DND-41 (cell line): ENCODE results near the gene DQX1.

ENCODE experiments used
- ATAC-seq: fragments of 200-7000 bp; cut with Tn5 transposase; 3 replicates; pipeline ENCODE4 v1.9.1; 2021; ENCODE audit warnings: low read depth; ENCODE audit not compliant: insufficient read depth
- DNase-seq: peaks from one replicate; pipeline ENCODE4 v3.0.0-alpha.2; 2020
- H2AFZ ChIP-seq: 2 replicates; pipeline ENCODE4 v1.6.0; 2012; ENCODE audit warnings: low read depth, low read length
- H3K27ac ChIP-seq: 2 replicates; pipeline ENCODE4 v1.5.1; 2012; ENCODE audit warnings: low read length, inconsistent platforms
- H3K27me3 ChIP-seq: fragments of 200-600 bp; sonication (generic); 2 replicates; pipeline ENCODE4 v1.6.0; 2012; ENCODE audit warnings: low read length, mild to moderate bottlenecking, inconsistent platforms; ENCODE audit not compliant: insufficient read depth, poor library complexity
- H3K36me3 ChIP-seq: 2 replicates; pipeline ENCODE4 v1.5.1; 2012; ENCODE audit warnings: low read length, inconsistent platforms; ENCODE audit not compliant: insufficient read depth
- H3K4me1 ChIP-seq: 2 replicates; pipeline ENCODE4 v1.5.1; 2012; ENCODE audit warnings: mild to moderate bottlenecking, low read length; ENCODE audit not compliant: insufficient read depth
- H3K4me2 ChIP-seq: 2 replicates; pipeline ENCODE4 v1.6.0; 2012; ENCODE audit warnings: mild to moderate bottlenecking, moderate library complexity, low read length, inconsistent platforms; ENCODE audit not compliant: insufficient read depth
- H3K4me3 ChIP-seq, 2 experiments: fragments of 200-600 bp in 1 of 2; shearing (Covaris generic) in 1 of 2; 2 replicates each; pipeline ENCODE4 v1.5.1; 2012 to 2016; ENCODE audit warnings: inconsistent platforms in 2 of 2, low read length in 2 of 2, mild to moderate bottlenecking in 2 of 2, low read depth in 1 of 2, moderate library complexity in 1 of 2
- H3K79me2 ChIP-seq: 2 replicates; pipeline ENCODE4 v1.6.0; 2012; ENCODE audit warnings: low read length, inconsistent platforms; ENCODE audit not compliant: insufficient read depth
- H3K9ac ChIP-seq: 2 replicates; pipeline ENCODE4 v1.6.0; 2012; ENCODE audit warnings: low read depth, mild to moderate bottlenecking, inconsistent platforms, low read length, moderate library complexity
- H3K9me3 ChIP-seq: 2 replicates; pipeline ENCODE4 v1.5.1; 2012; ENCODE audit warnings: low read length, moderate library complexity, mild to moderate bottlenecking, inconsistent platforms; ENCODE audit not compliant: insufficient read depth, severe bottlenecking
- H4K20me1 ChIP-seq: 2 replicates; pipeline ENCODE4 v1.6.0; 2012; ENCODE audit warnings: low read length; ENCODE audit not compliant: insufficient read depth
- EZH2 ChIP-seq: IDR thresholded peaks from 3 replicates; pipeline ENCODE4 v1.6.1; 2012; ENCODE audit warnings: borderline replicate concordance, low read depth, mild to moderate bottlenecking, moderate library complexity, low read length, inconsistent platforms; ENCODE audit not compliant: severe bottlenecking
- TF ChIP-seq, protein P1 (sequence below): IDR thresholded peaks from 2 replicates; pipeline ENCODE4 v1.5.1; 2012; ENCODE audit warnings: borderline replicate concordance, low read length, moderate library complexity, mild to moderate bottlenecking; ENCODE audit not compliant: poor library complexity, severe bottlenecking; ENCODE audit errors: extremely low read depth

DQX1 gene

DNA sequence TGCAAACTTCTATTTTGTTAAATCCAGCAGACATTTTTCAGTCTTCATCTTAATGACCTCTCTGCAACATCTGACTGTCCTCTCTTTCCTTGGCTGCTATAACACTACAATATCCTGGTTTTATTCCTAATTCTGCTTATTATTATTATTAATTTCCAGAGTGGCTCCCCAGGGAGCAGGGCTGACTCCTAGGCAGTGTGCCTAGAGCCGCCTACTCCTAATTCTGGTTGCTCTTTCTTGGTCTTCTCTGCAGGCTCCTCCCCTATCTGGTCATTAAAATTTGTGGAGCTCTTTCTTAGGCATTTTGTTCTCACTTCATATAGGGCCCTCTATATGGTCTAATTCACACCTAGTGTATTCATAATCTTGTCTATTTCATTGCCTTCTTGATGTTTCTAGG lies 16.9 kb upstream of the DQX1 start:
- no peak for TF ChIP-seq EZH2
- TF ChIP-seq, protein P1, sequence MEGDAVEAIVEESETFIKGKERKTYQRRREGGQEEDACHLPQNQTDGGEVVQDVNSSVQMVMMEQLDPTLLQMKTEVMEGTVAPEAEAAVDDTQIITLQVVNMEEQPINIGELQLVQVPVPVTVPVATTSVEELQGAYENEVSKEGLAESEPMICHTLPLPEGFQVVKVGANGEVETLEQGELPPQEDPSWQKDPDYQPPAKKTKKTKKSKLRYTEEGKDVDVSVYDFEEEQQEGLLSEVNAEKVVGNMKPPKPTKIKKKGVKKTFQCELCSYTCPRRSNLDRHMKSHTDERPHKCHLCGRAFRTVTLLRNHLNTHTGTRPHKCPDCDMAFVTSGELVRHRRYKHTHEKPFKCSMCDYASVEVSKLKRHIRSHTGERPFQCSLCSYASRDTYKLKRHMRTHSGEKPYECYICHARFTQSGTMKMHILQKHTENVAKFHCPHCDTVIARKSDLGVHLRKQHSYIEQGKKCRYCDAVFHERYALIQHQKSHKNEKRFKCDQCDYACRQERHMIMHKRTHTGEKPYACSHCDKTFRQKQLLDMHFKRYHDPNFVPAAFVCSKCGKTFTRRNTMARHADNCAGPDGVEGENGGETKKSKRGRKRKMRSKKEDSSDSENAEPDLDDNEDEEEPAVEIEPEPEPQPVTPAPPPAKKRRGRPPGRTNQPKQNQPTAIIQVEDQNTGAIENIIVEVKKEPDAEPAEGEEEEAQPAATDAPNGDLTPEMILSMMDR, result no peak
- H2AFZ ChIP-seq, result no peak overlapping the region
- H3K9ac ChIP-seq, result no peak overlapping the region

DNA sequence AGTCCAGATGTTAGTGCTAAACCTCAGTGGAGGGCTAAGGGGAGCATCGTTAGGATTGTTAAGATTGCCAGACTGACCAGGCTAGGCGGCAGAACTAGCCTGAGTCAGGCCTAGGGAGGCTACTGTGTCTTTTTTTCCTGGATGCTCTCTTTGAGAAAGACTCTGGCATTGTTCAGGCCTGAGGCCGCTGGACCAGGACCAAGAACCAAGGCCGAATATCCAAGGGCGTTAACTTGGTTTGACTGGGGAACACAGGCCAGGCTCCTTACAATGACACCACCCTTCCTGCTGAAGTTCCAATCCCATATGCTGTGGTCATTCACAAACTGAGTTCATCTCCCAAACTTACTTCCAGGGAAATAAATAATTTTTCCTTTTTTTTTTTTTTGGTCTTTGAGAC lies 14.3 kb upstream of the DQX1 start:
- TF ChIP-seq EZH2, result no peak
- TF ChIP-seq, protein P1, result no peak
- H3K9me3 ChIP-seq, result no peaks in the 10 kb centered on the region
- no peak overlapping the region for H3K27ac ChIP-seq
- H3K4me3 ChIP-seq, result no peak overlapping the region
- ATAC-seq, result no peak
- no peak overlapping the region for H3K4me2 ChIP-seq
- H3K79me2 ChIP-seq, result no peaks in the 10 kb centered on the region
- H3K36me3 ChIP-seq, result no peaks in the 10 kb centered on the region
- H3K27me3 ChIP-seq, result peaks cover 5% of the 10 kb centered on the region
- DNase-seq, result no peak
- no peak overlapping the region for H2AFZ ChIP-seq
- no peaks in the 10 kb centered on the region for H3K4me1 ChIP-seq
- no peak overlapping the region for H3K9ac ChIP-seq
- no peaks in the 10 kb centered on the region for H4K20me1 ChIP-seq

More for the DNA sequence above, 16.9 kb upstream of the DQX1 start:
- H3K4me2 ChIP-seq, result no peak overlapping the region
- no peak for DNase-seq
- H4K20me1 ChIP-seq, result no peaks in the 10 kb centered on the region
- H3K27ac ChIP-seq, result no peak overlapping the region
- no peaks in the 10 kb centered on the region for H3K9me3 ChIP-seq
- no peaks in the 10 kb centered on the region for H3K79me2 ChIP-seq
- ATAC-seq, result no peak
- no peaks in the 10 kb centered on the region for H3K36me3 ChIP-seq
- H3K27me3 ChIP-seq, result peaks cover 4% of the 10 kb centered on the region
- no peak overlapping the region for H3K4me3 ChIP-seq
- H3K4me1 ChIP-seq, result no peaks in the 10 kb centered on the region

DNA sequence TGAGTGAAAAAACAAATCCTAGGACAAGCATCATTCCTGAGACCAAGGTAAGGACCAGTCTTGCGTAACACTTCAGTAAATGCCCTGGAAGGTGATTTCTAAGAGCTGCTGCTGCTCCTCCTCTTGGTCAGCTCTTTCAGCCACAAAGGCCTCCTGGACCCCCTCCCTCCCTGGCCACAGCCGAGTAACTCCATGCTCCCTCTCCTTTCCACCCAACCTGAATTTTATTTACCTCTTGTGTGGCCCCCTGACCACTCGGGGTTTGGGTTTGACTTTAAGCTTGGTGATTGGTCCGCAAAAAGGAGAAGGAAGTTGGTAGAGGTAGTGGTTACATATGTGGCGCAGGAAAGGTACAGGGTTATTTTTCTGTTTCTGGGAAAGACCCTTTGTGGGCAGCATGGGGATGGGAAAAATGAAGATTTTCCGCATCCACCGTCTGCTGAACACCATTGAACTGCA lies 12.9 kb upstream of the DQX1 start:
- H3K4me3 ChIP-seq, result no peak overlapping the region

More for the DNA sequence above, 12.9 kb upstream of the DQX1 start:
- H3K4me2 ChIP-seq, result no peak overlapping the region
- no peaks in the 10 kb centered on the region for H4K20me1 ChIP-seq
- no peak for DNase-seq
- no peak for TF ChIP-seq EZH2
- TF ChIP-seq, protein P1, result no peak
- H3K79me2 ChIP-seq, result no peaks in the 10 kb centered on the region
- no peak overlapping the region for H3K9ac ChIP-seq
- peaks cover 5% of the 10 kb centered on the region for H3K27me3 ChIP-seq
- ATAC-seq, result no peak
- no peaks in the 10 kb centered on the region for H3K36me3 ChIP-seq
- H2AFZ ChIP-seq, result no peak overlapping the region
- H3K27ac ChIP-seq, result no peak overlapping the region
- no peaks in the 10 kb centered on the region for H3K9me3 ChIP-seq
- no peaks in the 10 kb centered on the region for H3K4me1 ChIP-seq
